Caco-2 (cell line): Measurements from ENCODE around the gene IL1B. TPM values are rescaled to one million over a fixed set of nuclear protein-coding genes. Genes with fewer than 3 reads are reported as not detected.

Source experiments
- BruUV-seq: library from RNA; stranded (reverse); fragments of 400-500 nt; replicated peaks from 2 replicates; lab custom pipeline; 2021; lab: Mats Ljungman, UMichigan
- CTCF ChIA-PET: fragments of 300-600 bp; sonication (Branson Sonifier 250); formaldehyde crosslinking; loops from one replicate; lab custom pipeline; 2022; ENCODE audit warnings: antibody characterized with exemption; lab: Charles Lee
- POLR2A ChIA-PET: fragments of 300-600 bp; sonication (Branson Sonifier 250); formaldehyde crosslinking; loops from one replicate; lab custom pipeline; 2022; ENCODE audit warnings: antibody characterized with exemption; lab: Charles Lee
- DNase-seq, 2 experiments: peaks; one replicate each; pipeline versions ENCODE4 v3.0.0 to v3.0.0-alpha.2; 2020 to 2022
- H3K27me3 ChIP-seq: replicated peaks from 2 replicates; pipeline ENCODE4 v1.6.0; 2011; ENCODE audit warnings: low read length; ENCODE audit not compliant: control insufficient read depth, insufficient read depth
- H3K36me3 ChIP-seq: 2 replicates; pipeline ENCODE4 v1.5.1; 2011; ENCODE audit warnings: low read length; ENCODE audit not compliant: control insufficient read depth, insufficient read depth
- H3K4me1 ChIP-seq: fragments of 250-450 bp; sonication (Bioruptor Pico); 2 replicates; pipeline ENCODE4 v1.5.1; 2020; ENCODE audit warnings: mild to moderate bottlenecking
- H3K4me3 ChIP-seq: 2 replicates; pipeline ENCODE4 v1.5.1; 2011; ENCODE audit warnings: low read depth, mild to moderate bottlenecking, control low read depth, low read length
- H3K9me3 ChIP-seq: fragments of 250-450 bp; sonication (Bioruptor Pico); 2 replicates; pipeline ENCODE4 v1.5.1; 2020; ENCODE audit warnings: mild to moderate bottlenecking, moderate library complexity
- H3K27ac Mint-ChIP-seq: one replicate; pipeline ENCODE4 v1.8.0; 2022; ENCODE audit warnings: mixed read lengths; ENCODE audit not compliant: unreplicated experiment
- H3K27me3 Mint-ChIP-seq: one replicate; pipeline ENCODE4 v1.8.0; 2022; ENCODE audit warnings: mixed read lengths; ENCODE audit not compliant: insufficient read depth, unreplicated experiment
- H3K36me3 Mint-ChIP-seq: one replicate; pipeline ENCODE4 v1.8.0; 2022; ENCODE audit warnings: mild to moderate bottlenecking, mixed read lengths; ENCODE audit not compliant: insufficient read depth, unreplicated experiment
- H3K4me1 Mint-ChIP-seq: one replicate; pipeline ENCODE4 v1.8.0; 2022; ENCODE audit warnings: low read depth, mixed read lengths; ENCODE audit not compliant: unreplicated experiment
- H3K4me3 Mint-ChIP-seq: one replicate; pipeline ENCODE4 v1.8.0; 2022; ENCODE audit warnings: mild to moderate bottlenecking, moderate library complexity, mixed read lengths; ENCODE audit not compliant: unreplicated experiment
- H3K9me3 Mint-ChIP-seq: one replicate; pipeline ENCODE4 v1.8.0; 2022; ENCODE audit warnings: mixed read lengths; ENCODE audit not compliant: unreplicated experiment
- intact Hi-C: fragments of 100-400 bp; cut with micrococcal nuclease; formaldehyde crosslinking; loops from one replicate; pipeline ENCODE4 v1.10.0; 2022; ENCODE audit not compliant: unreplicated experiment
- total RNA-seq: library from RNA; stranded (reverse); gene quantifications from 2 replicates; pipeline ENCODE4 v1.2.3, GENCODE V29; 2022
- TF ChIP-seq, protein P1 (sequence below), 2 experiments: fragments of 200-600 bp in 1 of 2; IDR thresholded peaks; 1 replicate in 1 of 2; 2 replicates in 1 of 2; pipeline versions ENCODE4 v1.5.1 to v1.8.0; 2011 to 2022; ENCODE audit warnings: antibody characterized with exemption in 1 of 2, control low read depth in 1 of 2, inconsistent platforms in 1 of 2, low read depth in 1 of 2, low read length in 1 of 2, mild to moderate bottlenecking in 1 of 2, moderate library complexity in 1 of 2; ENCODE audit not compliant: insufficient read depth in 1 of 2, severe bottlenecking in 1 of 2, unreplicated experiment in 1 of 2

IL1B gene
- total RNA-seq, 1 experiment from 2014 or later = 0.18 TPM

DNA sequence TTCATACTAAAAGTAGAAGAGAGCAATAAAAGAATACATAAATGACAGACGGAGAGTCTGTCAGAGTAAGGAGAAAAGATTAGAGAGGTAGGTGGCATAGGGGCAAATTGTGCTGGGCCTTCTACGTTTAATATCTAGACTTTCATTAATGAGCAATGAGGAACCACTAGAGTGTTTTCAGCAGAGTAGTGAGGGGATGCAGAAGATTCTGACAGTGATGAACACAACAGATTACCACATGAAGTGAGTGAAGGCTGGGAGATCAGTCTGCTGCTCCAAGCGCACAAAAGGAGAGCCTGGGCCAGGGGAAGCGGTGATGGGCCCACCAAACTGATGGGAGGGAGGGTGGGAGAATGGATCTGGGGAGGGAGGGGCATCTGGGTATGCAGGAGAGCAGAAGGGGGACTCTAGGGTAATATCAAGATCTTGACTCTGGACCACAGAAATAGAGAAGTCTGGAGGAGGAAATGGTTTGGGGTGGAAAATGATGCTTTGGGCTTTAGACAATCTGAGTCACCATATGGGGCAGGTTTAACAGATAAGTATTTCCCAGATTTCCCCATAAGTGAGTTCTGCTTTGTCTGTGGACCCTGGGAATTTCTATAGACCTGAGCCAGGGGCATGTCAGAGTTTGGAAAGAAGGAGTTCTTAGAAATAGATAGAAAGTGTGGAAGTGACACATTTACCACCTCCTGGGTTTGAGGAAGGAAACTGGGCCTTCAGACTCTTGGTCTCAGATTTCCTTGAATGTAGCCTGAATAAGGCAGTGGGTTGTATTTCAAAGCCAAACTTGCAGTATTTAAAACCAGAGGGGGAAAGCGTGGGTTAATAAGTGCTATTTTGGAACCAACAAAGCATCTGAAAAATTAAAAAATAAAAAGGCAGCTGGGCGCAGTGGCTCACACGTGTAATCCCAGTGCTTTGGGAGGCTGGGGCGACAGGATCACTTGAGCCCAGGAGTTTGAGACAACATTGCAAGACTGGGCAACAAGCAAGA, 37.3 kb downstream of the IL1B start:
- Histone ChIP-seq H3K4me3 (no peak overlapping the region), H3K4me1 (peaks cover 15% of the 10 kb centered on the region), H3K27me3 (no peaks in the 10 kb centered on the region), H3K36me3 (no peaks in the 10 kb centered on the region), H3K9me3 (no peaks in the 10 kb centered on the region)
- no peaks in the 10 kb centered on the region for H3K36me3 Mint-ChIP-seq
- intact Hi-C loops = no loop called here
- H3K27me3 Mint-ChIP-seq = no peaks in the 10 kb centered on the region
- no peak overlapping the region for H3K4me3 Mint-ChIP-seq
- no peaks in the 10 kb centered on the region for H3K9me3 Mint-ChIP-seq
- BruUV-seq = no TSS peak
- POLR2A ChIA-PET = no interaction called here
- no peak for DNase-seq
- CTCF ChIA-PET = no interaction called here
- H3K27ac Mint-ChIP-seq = no peak overlapping the region
- peaks cover 10% of the 10 kb centered on the region for H3K4me1 Mint-ChIP-seq
- TF ChIP-seq, protein P1, sequence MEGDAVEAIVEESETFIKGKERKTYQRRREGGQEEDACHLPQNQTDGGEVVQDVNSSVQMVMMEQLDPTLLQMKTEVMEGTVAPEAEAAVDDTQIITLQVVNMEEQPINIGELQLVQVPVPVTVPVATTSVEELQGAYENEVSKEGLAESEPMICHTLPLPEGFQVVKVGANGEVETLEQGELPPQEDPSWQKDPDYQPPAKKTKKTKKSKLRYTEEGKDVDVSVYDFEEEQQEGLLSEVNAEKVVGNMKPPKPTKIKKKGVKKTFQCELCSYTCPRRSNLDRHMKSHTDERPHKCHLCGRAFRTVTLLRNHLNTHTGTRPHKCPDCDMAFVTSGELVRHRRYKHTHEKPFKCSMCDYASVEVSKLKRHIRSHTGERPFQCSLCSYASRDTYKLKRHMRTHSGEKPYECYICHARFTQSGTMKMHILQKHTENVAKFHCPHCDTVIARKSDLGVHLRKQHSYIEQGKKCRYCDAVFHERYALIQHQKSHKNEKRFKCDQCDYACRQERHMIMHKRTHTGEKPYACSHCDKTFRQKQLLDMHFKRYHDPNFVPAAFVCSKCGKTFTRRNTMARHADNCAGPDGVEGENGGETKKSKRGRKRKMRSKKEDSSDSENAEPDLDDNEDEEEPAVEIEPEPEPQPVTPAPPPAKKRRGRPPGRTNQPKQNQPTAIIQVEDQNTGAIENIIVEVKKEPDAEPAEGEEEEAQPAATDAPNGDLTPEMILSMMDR (IDR thresholded peaks at IDR 0.05; ENCODE audit: insufficient read depth in 1 of 2, low read depth in 1 of 2, low read length in 1 of 2, severe bottlenecking in 1 of 2, unreplicated experiment in 1 of 2) = no peak

DNA sequence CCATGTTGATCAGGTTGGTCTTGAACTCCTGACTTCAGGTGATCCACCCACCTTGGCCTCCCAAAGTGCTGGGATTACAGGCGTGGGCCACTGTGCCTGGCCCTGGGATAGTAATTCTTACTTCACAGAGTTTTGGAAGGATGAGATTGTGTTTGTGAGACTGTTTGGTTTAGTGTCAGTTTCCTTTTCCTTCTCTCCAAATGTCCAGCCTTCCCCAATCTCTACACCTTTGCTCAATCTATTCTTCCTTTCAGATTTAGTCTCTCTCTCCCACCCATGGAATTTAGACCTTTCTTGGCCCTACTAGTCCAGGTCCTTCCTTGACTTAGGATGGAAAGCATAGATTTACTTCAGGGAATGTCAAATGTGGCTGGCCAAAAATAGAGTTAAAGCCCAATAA, 40.1 kb downstream of the IL1B start:
- H3K27me3 ChIP-seq = no peaks in the 10 kb centered on the region
- DNase-seq = no peak
- peaks cover 13% of the 10 kb centered on the region for H3K4me1 ChIP-seq
- H3K9me3 ChIP-seq = no peaks in the 10 kb centered on the region
- no peaks in the 10 kb centered on the region for H3K36me3 ChIP-seq
- ChIA-PET POLR2A (no interaction called here), CTCF (no interaction called here)
- intact Hi-C loops = no loop called here
- TF ChIP-seq, protein P1 (IDR thresholded peaks at IDR 0.05; ENCODE audit: insufficient read depth in 1 of 2, low read depth in 1 of 2, low read length in 1 of 2, severe bottlenecking in 1 of 2, unreplicated experiment in 1 of 2) = no peak
- no peaks in the 10 kb centered on the region for H3K36me3 Mint-ChIP-seq
- BruUV-seq = no TSS peak
- H3K4me3 Mint-ChIP-seq = no peak overlapping the region
- peaks cover 16% of the 10 kb centered on the region for H3K9me3 Mint-ChIP-seq
- peaks cover 23% of the 10 kb centered on the region for H3K4me1 Mint-ChIP-seq
- no peaks in the 10 kb centered on the region for H3K27me3 Mint-ChIP-seq
- no peak overlapping the region for H3K27ac Mint-ChIP-seq
- no peak overlapping the region for H3K4me3 ChIP-seq

DNA sequence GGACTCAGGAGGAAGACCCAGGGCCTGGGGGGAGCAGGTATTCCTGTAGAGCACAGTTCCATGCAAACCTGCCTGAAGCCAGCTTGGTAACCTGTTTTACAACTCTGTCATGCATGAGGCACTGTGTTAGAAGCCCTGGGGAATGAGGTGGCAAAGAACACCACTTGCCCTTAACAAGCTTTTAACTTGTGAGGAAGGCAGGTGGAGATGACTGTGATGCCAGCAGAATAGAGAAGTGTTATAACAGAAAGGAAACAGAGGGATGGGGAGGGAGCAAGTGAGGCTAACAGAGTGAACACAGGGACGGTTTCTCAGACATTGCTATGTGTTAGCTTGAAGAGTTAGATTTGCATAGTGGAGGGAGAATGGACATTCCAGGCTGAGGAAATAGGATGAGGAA, 40.8 kb downstream of the IL1B start:
- H3K36me3 Mint-ChIP-seq = no peaks in the 10 kb centered on the region
- no peaks in the 10 kb centered on the region for H3K27me3 Mint-ChIP-seq
- Histone ChIP-seq H3K4me1 (peaks cover 20% of the 10 kb centered on the region), H3K27me3 (no peaks in the 10 kb centered on the region), H3K4me3 (no peak overlapping the region), H3K36me3 (no peaks in the 10 kb centered on the region), H3K9me3 (no peaks in the 10 kb centered on the region)
- POLR2A ChIA-PET = no interaction called here
- CTCF ChIA-PET = no interaction called here
- peak; percentile 35 to 61 for DNase-seq
- H3K27ac Mint-ChIP-seq = peak overlapping the region; percentile 10
- intact Hi-C loops = no loop called here
- TF ChIP-seq, protein P1 (IDR thresholded peaks at IDR 0.05; ENCODE audit: insufficient read depth in 1 of 2, low read depth in 1 of 2, low read length in 1 of 2, severe bottlenecking in 1 of 2, unreplicated experiment in 1 of 2) = no peak
- H3K4me3 Mint-ChIP-seq = no peak overlapping the region
- peaks cover 23% of the 10 kb centered on the region for H3K4me1 Mint-ChIP-seq
- no TSS peak for BruUV-seq
- peaks cover 17% of the 10 kb centered on the region for H3K9me3 Mint-ChIP-seq
